Transverse colon (tissue), 3 donors: ENCODE data around the gene DCN.

Experiments
- EP300 ChIP-seq: sonication (generic); formaldehyde crosslinking; IDR thresholded peaks from one replicate; pipeline ENCODE4 v1.6.1; 2017; ENCODE audit warnings: antibody characterized with exemption, low read depth
- TF ChIP-seq, protein P1 (sequence below), 5 experiments: fragments of 200-600 bp in 3 of 5; fragments of 450-650 bp in 2 of 5; sonication (generic) in 3 of 5; IDR thresholded peaks; 1 replicate in 2 of 5; 2 replicates in 3 of 5; pipeline ENCODE4 v1.5.1; 2016 to 2017; ENCODE audit warnings: antibody characterized with exemption in 5 of 5, inconsistent platforms in 3 of 5, mild to moderate bottlenecking in 2 of 5, moderate library complexity in 1 of 5

DNA sequence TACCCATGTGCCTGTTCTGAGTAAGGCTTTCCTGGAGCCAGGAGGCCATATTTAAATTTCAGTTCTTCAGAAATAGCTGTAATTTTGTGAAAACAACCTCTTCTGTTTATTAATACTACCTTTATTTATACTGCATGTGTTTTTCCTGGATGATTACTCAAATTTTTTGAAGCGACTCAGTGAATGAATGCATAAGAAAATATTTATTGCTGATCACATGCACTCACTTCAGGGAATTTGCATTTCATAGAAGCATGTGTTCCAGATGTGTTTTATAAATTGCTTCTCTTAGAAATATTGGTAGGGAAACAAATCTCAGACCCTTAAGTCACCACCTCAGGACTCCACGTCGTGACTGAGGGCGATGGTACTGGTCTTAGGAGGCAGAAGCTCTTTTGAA is 21.8 kb upstream of the DCN start:
- TF ChIP-seq, protein P1, sequence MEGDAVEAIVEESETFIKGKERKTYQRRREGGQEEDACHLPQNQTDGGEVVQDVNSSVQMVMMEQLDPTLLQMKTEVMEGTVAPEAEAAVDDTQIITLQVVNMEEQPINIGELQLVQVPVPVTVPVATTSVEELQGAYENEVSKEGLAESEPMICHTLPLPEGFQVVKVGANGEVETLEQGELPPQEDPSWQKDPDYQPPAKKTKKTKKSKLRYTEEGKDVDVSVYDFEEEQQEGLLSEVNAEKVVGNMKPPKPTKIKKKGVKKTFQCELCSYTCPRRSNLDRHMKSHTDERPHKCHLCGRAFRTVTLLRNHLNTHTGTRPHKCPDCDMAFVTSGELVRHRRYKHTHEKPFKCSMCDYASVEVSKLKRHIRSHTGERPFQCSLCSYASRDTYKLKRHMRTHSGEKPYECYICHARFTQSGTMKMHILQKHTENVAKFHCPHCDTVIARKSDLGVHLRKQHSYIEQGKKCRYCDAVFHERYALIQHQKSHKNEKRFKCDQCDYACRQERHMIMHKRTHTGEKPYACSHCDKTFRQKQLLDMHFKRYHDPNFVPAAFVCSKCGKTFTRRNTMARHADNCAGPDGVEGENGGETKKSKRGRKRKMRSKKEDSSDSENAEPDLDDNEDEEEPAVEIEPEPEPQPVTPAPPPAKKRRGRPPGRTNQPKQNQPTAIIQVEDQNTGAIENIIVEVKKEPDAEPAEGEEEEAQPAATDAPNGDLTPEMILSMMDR (IDR thresholded peaks at IDR 0.05) = no peak
- no peak for TF ChIP-seq EP300
